IMR-90 (cell line): Measurements from ENCODE around the gene CETP. TPM values are rescaled to one million over a fixed set of nuclear protein-coding genes. Genes with fewer than 3 reads are reported as not detected.

Source experiments
- ATAC-seq: fragments of 200-7000 bp; cut with Tn5 transposase; 2 replicates; pipeline ENCODE4 v1.9.1; 2020; ENCODE audit warnings: low read depth, mild to moderate bottlenecking, moderate library complexity
- BruUV-seq: library from RNA; stranded (reverse); fragments of 400-500 nt; replicated peaks from 2 replicates; lab custom pipeline; 2021; lab: Mats Ljungman, UMichigan
- CTCF ChIA-PET: fragments of 300-600 bp; formaldehyde crosslinking; extraction: SDS; loops from one replicate; lab custom pipeline; 2021; ENCODE audit warnings: antibody characterized with exemption; lab: Yijun Ruan, JAX
- POLR2A ChIA-PET: fragments of 300-600 bp; sonication (Branson Sonifier 250); formaldehyde crosslinking; loops from one replicate; lab custom pipeline; 2022; ENCODE audit warnings: antibody characterized with exemption; ENCODE audit not compliant: unreplicated experiment; lab: Charles Lee
- DNase-seq: peaks from one replicate; pipeline ENCODE4 v3.0.0; 2013
- H2AFZ ChIP-seq: replicated peaks from 2 replicates; pipeline ENCODE3; 2013; ENCODE audit warnings: low read length, mild to moderate bottlenecking; ENCODE audit not compliant: poor library complexity
- H2AK5ac ChIP-seq: 2 replicates; pipeline ENCODE4 v1.6.1; 2013; ENCODE audit warnings: low read depth, low read length, inconsistent platforms
- H2AK9ac ChIP-seq: replicated peaks from 2 replicates; pipeline ENCODE3; 2013; ENCODE audit warnings: mild to moderate bottlenecking, low read depth, low read length, moderate library complexity; ENCODE audit not compliant: poor library complexity
- H2BK120ac ChIP-seq: 2 replicates; pipeline ENCODE4 v1.6.1; 2013; ENCODE audit warnings: low read depth, low read length, inconsistent platforms
- H2BK15ac ChIP-seq: 3 replicates; pipeline ENCODE4 v1.6.1; 2013; ENCODE audit warnings: low read depth, low read length, inconsistent platforms
- H2BK20ac ChIP-seq: 2 replicates; pipeline ENCODE4 v1.6.1; 2013; ENCODE audit warnings: low read depth, mild to moderate bottlenecking, inconsistent platforms, low read length, moderate library complexity
- H2BK5ac ChIP-seq: 2 replicates; pipeline ENCODE4 v1.6.1; 2013; ENCODE audit warnings: mild to moderate bottlenecking, low read depth, low read length, inconsistent platforms; ENCODE audit not compliant: poor library complexity, severe bottlenecking
- H3K14ac ChIP-seq: replicated peaks from 2 replicates; pipeline ENCODE4 v1.6.1; 2013; ENCODE audit warnings: low read depth, low read length, inconsistent platforms
- H3K18ac ChIP-seq: 2 replicates; pipeline ENCODE4 v1.6.1; 2013; ENCODE audit warnings: low read depth, low read length, control low read depth
- H3K23ac ChIP-seq: 2 replicates; pipeline ENCODE4 v1.6.1; 2013; ENCODE audit warnings: low read depth, low read length, inconsistent platforms
- H3K27ac ChIP-seq: 2 replicates; pipeline ENCODE4 v1.5.1; 2013; ENCODE audit warnings: mild to moderate bottlenecking, control low read depth, low read length; ENCODE audit not compliant: insufficient read depth
- H3K27me3 ChIP-seq: 2 replicates; pipeline ENCODE4 v1.6.1; 2013; ENCODE audit warnings: low read length; ENCODE audit not compliant: control insufficient read depth, insufficient read depth
- H3K36me3 ChIP-seq: 2 replicates; pipeline ENCODE4 v1.6.1; 2013; ENCODE audit warnings: low read length, mixed read lengths; ENCODE audit not compliant: control insufficient read depth, insufficient read depth
- H3K4ac ChIP-seq: 2 replicates; pipeline ENCODE4 v1.6.1; 2013; ENCODE audit warnings: low read depth, low read length, inconsistent platforms
- H3K4me1 ChIP-seq: 2 replicates; pipeline ENCODE4 v1.6.1; 2013; ENCODE audit warnings: low read length, mixed read lengths; ENCODE audit not compliant: control insufficient read depth, insufficient read depth
- H3K4me2 ChIP-seq: 2 replicates; pipeline ENCODE4 v1.6.1; 2013; ENCODE audit warnings: low read depth, mild to moderate bottlenecking, control low read depth, low read length, moderate library complexity
- H3K4me3 ChIP-seq: 2 replicates; pipeline ENCODE4 v1.5.1; 2013; ENCODE audit warnings: low read depth, mild to moderate bottlenecking, control low read depth, low read length, moderate library complexity; ENCODE audit not compliant: insufficient read depth
- H3K56ac ChIP-seq: 2 replicates; pipeline ENCODE4 v1.6.1; 2013; ENCODE audit warnings: low read length, inconsistent platforms; ENCODE audit not compliant: insufficient read depth; ENCODE audit errors: extremely low read depth
- H3K79me1 ChIP-seq, 2 experiments: 2 replicates each; pipeline ENCODE4 v1.6.1; 2013; ENCODE audit warnings: low read length in 2 of 2, inconsistent platforms in 1 of 2, low read depth in 1 of 2
- H3K9ac ChIP-seq: 2 replicates; pipeline ENCODE4 v1.6.1; 2013; ENCODE audit warnings: low read depth, low read length, control low read depth
- H3K9me1 ChIP-seq: 2 replicates; pipeline ENCODE4 v1.6.1; 2013; ENCODE audit warnings: low read length, inconsistent platforms; ENCODE audit not compliant: insufficient read depth
- H3K9me3 ChIP-seq: 2 replicates; pipeline ENCODE4 v1.6.1; 2013; ENCODE audit warnings: low read length; ENCODE audit not compliant: control insufficient read depth, insufficient read depth
- H4K20me1 ChIP-seq: 2 replicates; pipeline ENCODE4 v1.6.1; 2013; ENCODE audit warnings: low read length, inconsistent platforms; ENCODE audit not compliant: insufficient read depth
- H4K5ac ChIP-seq: 2 replicates; pipeline ENCODE4 v1.6.1; 2013; ENCODE audit warnings: mild to moderate bottlenecking, low read depth, low read length, control low read depth
- H4K8ac ChIP-seq, 2 experiments: 2 replicates each; pipeline ENCODE4 v1.6.1; 2013; ENCODE audit warnings: low read depth in 2 of 2, low read length in 2 of 2, control low read depth in 1 of 2, inconsistent platforms in 1 of 2
- H4K91ac ChIP-seq: 2 replicates; pipeline ENCODE4 v1.6.1; 2013; ENCODE audit warnings: low read depth, low read length, inconsistent platforms; ENCODE audit not compliant: insufficient read depth
- CEBPB ChIP-seq: IDR thresholded peaks from 2 replicates; pipeline ENCODE4 v1.6.1; 2012; ENCODE audit warnings: low read depth, low read length, improper control_type of control experiment
- CHD1 ChIP-seq: IDR thresholded peaks from 2 replicates; pipeline ENCODE4 v1.6.1; 2012; ENCODE audit warnings: low read depth, low read length, improper control_type of control experiment
- FOS ChIP-seq: fragments of 150-350 bp; IDR thresholded peaks from 2 replicates; pipeline ENCODE4 v1.6.1; 2016; ENCODE audit warnings: low read depth, low read length
- MAFK ChIP-seq: IDR thresholded peaks from 2 replicates; pipeline ENCODE4 v1.6.1; 2012; ENCODE audit warnings: low read depth, low read length, improper control_type of control experiment
- MAZ ChIP-seq: IDR thresholded peaks from 2 replicates; pipeline ENCODE4 v1.6.1; 2012; ENCODE audit warnings: low read depth, mild to moderate bottlenecking, low read length, improper control_type of control experiment, moderate library complexity, borderline replicate concordance
- POLR2A ChIP-seq: IDR thresholded peaks from 2 replicates; pipeline ENCODE4 v1.6.1; 2012; ENCODE audit warnings: mild to moderate bottlenecking, low read depth, low read length
- RAD21 ChIP-seq: IDR thresholded peaks from 2 replicates; pipeline ENCODE4 v1.6.1; 2012; ENCODE audit warnings: low read length, improper control_type of control experiment
- RCOR1 ChIP-seq: IDR thresholded peaks from 2 replicates; pipeline ENCODE4 v1.6.1; 2012; ENCODE audit warnings: mild to moderate bottlenecking, low read length, improper control_type of control experiment; ENCODE audit not compliant: insufficient replicate concordance
- SMC3 ChIP-seq: fragments of 150-350 bp; IDR thresholded peaks from 2 replicates; pipeline ENCODE4 v1.6.1; 2016; ENCODE audit warnings: low read depth, mild to moderate bottlenecking, antibody characterized with exemption, low read length, moderate library complexity
- WGBS, 2 experiments: methylation state at CpG; one replicate each; pipeline versions ENCODE4 v1.1.5 to v1.1.7; 2013; ENCODE audit warnings: missing lambda C conversion rate in 2 of 2; ENCODE audit not compliant: insufficient read length in 1 of 2; ENCODE audit errors: extremely low coverage in 2 of 2; 5-methylcytosine and 5-hydroxymethylcytosine counted together
- dilution Hi-C: fragments of 300-500 bp; cut with HindIII; formaldehyde crosslinking; loops from one replicate; pipeline ENCODE4 v1.14.3; 2018; ENCODE audit warnings: low sequenced_read_pairs; ENCODE audit not compliant: unreplicated experiment
- in situ Hi-C: fragments of 300-500 bp; cut with MboI; formaldehyde crosslinking; loops from 3 replicates; pipeline ENCODE4 v1.14.3; 2019; ENCODE audit warnings: low sequenced_read_pairs, inconsistent platforms, mixed read lengths
- intact Hi-C: fragments of 100-400 bp; cut with micrococcal nuclease; formaldehyde crosslinking; loops from 2 replicates; pipeline ENCODE4 v1.10.0; 2022
- polyA plus RNA-seq, 3 experiments: library from polyadenylated mRNA; depleted of rRNA; stranded (reverse); fragments of >200 nt; gene quantifications; 2 replicates each; pipeline ENCODE4 v1.2.3, GENCODE V29; 2012; ENCODE audit warnings: low replicate concordance in 1 of 3
- total RNA-seq: library from RNA; depleted of rRNA; stranded (reverse); fragments of >200 nt; gene quantifications from 2 replicates; pipeline ENCODE4 v1.2.3, GENCODE V29; 2012
- TF ChIP-seq, protein P1 (sequence below): conservative IDR thresholded peaks from 2 replicates; pipeline ENCODE4 v1.5.1; 2012; ENCODE audit warnings: mild to moderate bottlenecking, low read depth, low read length, improper control_type of control experiment
- TF ChIP-seq, protein P2 (sequence below): fragments of 150-350 bp; IDR thresholded peaks from 2 replicates; pipeline ENCODE4 v1.6.1; 2016; ENCODE audit warnings: low read depth, mild to moderate bottlenecking, low read length, moderate library complexity, borderline replicate concordance
- TF ChIP-seq, protein P3 (sequence below): fragments of 150-350 bp; IDR thresholded peaks from 2 replicates; pipeline ENCODE4 v1.6.1; 2017; ENCODE audit warnings: mild to moderate bottlenecking, antibody characterized with exemption, low read length, low read depth

Gene CETP
- total and polyA plus RNA-seq, 2 of the 4 experiments (the other 2 are of a cell fraction) = not detected

DNA sequence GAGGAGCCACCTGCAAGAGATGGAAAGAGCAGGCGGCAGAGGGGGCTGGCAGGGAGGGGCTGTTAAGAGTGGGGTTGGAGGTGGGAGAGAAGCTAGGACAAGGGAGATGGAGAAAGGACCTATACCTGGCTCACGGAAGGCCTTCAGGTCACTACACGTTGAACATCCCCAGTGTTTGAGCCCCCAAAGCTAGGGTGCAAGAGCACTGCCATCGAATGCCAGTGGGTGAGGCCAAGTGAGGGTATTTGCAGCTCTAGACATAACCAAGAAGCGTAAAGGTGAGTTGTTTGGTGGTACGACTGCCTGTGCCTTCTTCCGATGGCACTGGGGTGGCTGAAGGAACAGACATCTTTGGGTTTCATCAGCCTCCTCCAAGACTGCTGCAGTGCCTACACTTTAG, 46.9 kb upstream of the CETP start:
- Histone ChIP-seq H3K36me3 (no peaks in the 10 kb centered on the region), H4K91ac (no peak overlapping the region), H2BK20ac (no peak overlapping the region), H3K27me3 (peaks cover 13% of the 10 kb centered on the region), H4K20me1 (no peaks in the 10 kb centered on the region), H3K9me1 (peaks cover 23% of the 10 kb centered on the region), H3K9me3 (no peaks in the 10 kb centered on the region), H2AK5ac (no peak overlapping the region), H3K27ac (no peak overlapping the region), H3K4me2 (no peak overlapping the region), H2AK9ac (no peak overlapping the region), H4K8ac (no peak overlapping the region), H2BK120ac (no peak overlapping the region), H3K4ac (no peak overlapping the region), H3K9ac (no peak overlapping the region), H3K18ac (peak overlapping the region; percentile 43; the same call in 1 of the 2 replicates), H4K5ac (no peak overlapping the region), H3K14ac (no peak overlapping the region), H3K4me3 (no peak overlapping the region), H3K56ac (no peak overlapping the region), H3K4me1 (peaks cover 25% of the 10 kb centered on the region), H3K79me1 (0 out of 4 replicates have a peak, but pooled peaks cover 0 to 3% of the 10 kb centered on the region in 2 experiments), H3K23ac (no peak overlapping the region), H2BK15ac (no peak overlapping the region), H2AFZ (no peak overlapping the region), H2BK5ac (no peak overlapping the region)
- ATAC-seq (no peak), DNase-seq (no peak)
- no TSS peak for BruUV-seq
- no peak for TF ChIP-seq RAD21
- TF ChIP-seq CEBPB = no peak
- no peak for TF ChIP-seq MAFK
- TF ChIP-seq, protein P1, sequence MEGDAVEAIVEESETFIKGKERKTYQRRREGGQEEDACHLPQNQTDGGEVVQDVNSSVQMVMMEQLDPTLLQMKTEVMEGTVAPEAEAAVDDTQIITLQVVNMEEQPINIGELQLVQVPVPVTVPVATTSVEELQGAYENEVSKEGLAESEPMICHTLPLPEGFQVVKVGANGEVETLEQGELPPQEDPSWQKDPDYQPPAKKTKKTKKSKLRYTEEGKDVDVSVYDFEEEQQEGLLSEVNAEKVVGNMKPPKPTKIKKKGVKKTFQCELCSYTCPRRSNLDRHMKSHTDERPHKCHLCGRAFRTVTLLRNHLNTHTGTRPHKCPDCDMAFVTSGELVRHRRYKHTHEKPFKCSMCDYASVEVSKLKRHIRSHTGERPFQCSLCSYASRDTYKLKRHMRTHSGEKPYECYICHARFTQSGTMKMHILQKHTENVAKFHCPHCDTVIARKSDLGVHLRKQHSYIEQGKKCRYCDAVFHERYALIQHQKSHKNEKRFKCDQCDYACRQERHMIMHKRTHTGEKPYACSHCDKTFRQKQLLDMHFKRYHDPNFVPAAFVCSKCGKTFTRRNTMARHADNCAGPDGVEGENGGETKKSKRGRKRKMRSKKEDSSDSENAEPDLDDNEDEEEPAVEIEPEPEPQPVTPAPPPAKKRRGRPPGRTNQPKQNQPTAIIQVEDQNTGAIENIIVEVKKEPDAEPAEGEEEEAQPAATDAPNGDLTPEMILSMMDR = no peak
- TF ChIP-seq SMC3 = no peak
- TF ChIP-seq MAZ = no peak
- no peak for TF ChIP-seq CHD1
- TF ChIP-seq RCOR1 = no peak
- TF ChIP-seq, protein P2, sequence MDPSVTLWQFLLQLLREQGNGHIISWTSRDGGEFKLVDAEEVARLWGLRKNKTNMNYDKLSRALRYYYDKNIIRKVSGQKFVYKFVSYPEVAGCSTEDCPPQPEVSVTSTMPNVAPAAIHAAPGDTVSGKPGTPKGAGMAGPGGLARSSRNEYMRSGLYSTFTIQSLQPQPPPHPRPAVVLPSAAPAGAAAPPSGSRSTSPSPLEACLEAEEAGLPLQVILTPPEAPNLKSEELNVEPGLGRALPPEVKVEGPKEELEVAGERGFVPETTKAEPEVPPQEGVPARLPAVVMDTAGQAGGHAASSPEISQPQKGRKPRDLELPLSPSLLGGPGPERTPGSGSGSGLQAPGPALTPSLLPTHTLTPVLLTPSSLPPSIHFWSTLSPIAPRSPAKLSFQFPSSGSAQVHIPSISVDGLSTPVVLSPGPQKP = no peak
- no peak for TF ChIP-seq FOS
- TF ChIP-seq, protein P3, sequence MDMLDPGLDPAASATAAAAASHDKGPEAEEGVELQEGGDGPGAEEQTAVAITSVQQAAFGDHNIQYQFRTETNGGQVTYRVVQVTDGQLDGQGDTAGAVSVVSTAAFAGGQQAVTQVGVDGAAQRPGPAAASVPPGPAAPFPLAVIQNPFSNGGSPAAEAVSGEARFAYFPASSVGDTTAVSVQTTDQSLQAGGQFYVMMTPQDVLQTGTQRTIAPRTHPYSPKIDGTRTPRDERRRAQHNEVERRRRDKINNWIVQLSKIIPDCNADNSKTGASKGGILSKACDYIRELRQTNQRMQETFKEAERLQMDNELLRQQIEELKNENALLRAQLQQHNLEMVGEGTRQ = no peak
- TF ChIP-seq POLR2A = no peak
- dilution Hi-C loops (no loop called here), intact Hi-C loops (no loop called here), in situ Hi-C loops (no loop called here)
- WGBS, 2 experiments = no CpG with 5 or more reads among the region's 7 CpGs
- POLR2A ChIA-PET = interaction anchor here (1.3 kb wide), 1 partner anchor 17 kb away, joined by 5 read pairs; the partner anchor contains the start of gene HERPUD1
- CTCF ChIA-PET = no interaction called here
